HG03354 (cell line): Measurements from ENCODE around the gene DST.

Experiments used
- ATAC-seq: cut with Tn5 transposase; IDR thresholded peaks from one replicate; pipeline ENCODE4 v1.9.1; 2021; ENCODE audit warnings: mild to moderate bottlenecking; ENCODE audit not compliant: unreplicated experiment, poor library complexity, severe bottlenecking

The DST gene

GRCh38 chr6:56541741-56542360 is 100.8 kb downstream of the DST start:
- ATAC-seq = no peak

- no peak for ATAC-seq
Observed at GRCh38 chr6:56541030-56541600, 101.6 kb downstream of the DST start.

- ATAC-seq = no peak
Observed at GRCh38 chr6:56540232-56541029, 102.3 kb downstream of the DST start.

GRCh38 chr6:56539527-56540105 is 103.1 kb downstream of the DST start:
- no peak for ATAC-seq

- no peak for ATAC-seq
Observed at GRCh38 chr6:56538851-56539250, 103.8 kb downstream of the DST start.

- no peak for ATAC-seq
Observed at GRCh38 chr6:56537223-56537770, 105.4 kb downstream of the DST start.

GRCh38 chr6:56536536-56536935 is 106.2 kb downstream of the DST start:
- ATAC-seq = no peak

- ATAC-seq = no peak
Observed at GRCh38 chr6:56535626-56536025, 107.1 kb downstream of the DST start.

- ATAC-seq = no peak
Observed at GRCh38 chr6:56534680-56535419, 107.8 kb downstream of the DST start.

GRCh38 chr6:56532766-56533551 is 109.7 kb downstream of the DST start:
- ATAC-seq = no peak

- ATAC-seq = no peak
Observed at GRCh38 chr6:56531839-56532595, 110.7 kb downstream of the DST start.

GRCh38 chr6:56529594-56530191 is 113.0 kb downstream of the DST start:
- no peak for ATAC-seq

- ATAC-seq = no peak
Observed at GRCh38 chr6:56528412-56528841, 114.3 kb downstream of the DST start.

- ATAC-seq = no peak
Observed at GRCh38 chr6:56527934-56528333, 114.8 kb downstream of the DST start.

- ATAC-seq = no peak
Observed at GRCh38 chr6:56526860-56527544, 115.7 kb downstream of the DST start.

GRCh38 chr6:56525974-56526789 is 116.5 kb downstream of the DST start:
- ATAC-seq = no peak
